Vagina (tissue), 2 donors: Measurements from ENCODE around the gene LHX5. TPM values are rescaled to one million over a fixed set of nuclear protein-coding genes. Genes with fewer than 3 reads are reported as not detected.

ENCODE experiments used
- DNase-seq, 2 donors: peaks; one replicate each; pipeline ENCODE4 v3.0.0-alpha.2; 2017; ENCODE audit errors: extremely low spot score in 2 of 2
- H3K27ac ChIP-seq: fragments of 200-600 bp; sonication (generic); one replicate; pipeline ENCODE4 v1.5.1; 2019
- H3K27me3 ChIP-seq: fragments of 200-600 bp; sonication (generic); one replicate; pipeline ENCODE4 v1.5.1; 2019
- H3K36me3 ChIP-seq, 2 donors: fragments of 200-600 bp; sonication (generic); one replicate each; pipeline ENCODE4 v1.5.1; 2017 to 2019
- H3K4me1 ChIP-seq: fragments of 200-600 bp; sonication (generic); one replicate; pipeline ENCODE4 v1.5.1; 2019
- H3K4me3 ChIP-seq, 2 donors: fragments of 200-600 bp; sonication (generic); 1 replicate in 1 of 2; 2 replicates in 1 of 2; pipeline ENCODE4 v1.5.1; 2016 to 2019
- H3K9me3 ChIP-seq: fragments of 200-600 bp; sonication (generic); one replicate; pipeline ENCODE4 v1.5.1; 2019
- POLR2A ChIP-seq, 2 donors: fragments of 450-650 bp; IDR thresholded peaks; one replicate each; pipeline ENCODE4 v1.6.1; 2017; ENCODE audit warnings: antibody characterized with exemption in 2 of 2, mild to moderate bottlenecking in 2 of 2, moderate library complexity in 2 of 2
- POLR2AphosphoS5 ChIP-seq, 2 donors: sonication (generic); formaldehyde crosslinking; IDR thresholded peaks; one replicate each; pipeline ENCODE4 v1.9.0; 2017; ENCODE audit warnings: antibody characterized with exemption in 2 of 2, mild to moderate bottlenecking in 2 of 2, low read depth in 1 of 2; ENCODE audit not compliant: insufficient read depth in 1 of 2
- intact Hi-C: fragments of 100-400 bp; cut with DNase I; formaldehyde crosslinking; loops from one replicate; pipeline ENCODE4 v1.15.1; 2023
- total RNA-seq: library from RNA; depleted of rRNA; stranded (reverse); fragments of >200 nt; gene quantifications from one replicate; pipeline ENCODE4 v1.2.3, GENCODE V29; 2016
- TF ChIP-seq, protein P1 (sequence below), 3 experiments: fragments of 450-650 bp in 2 of 3; fragments of 200-600 bp in 1 of 3; sonication (generic) in 1 of 3; IDR thresholded peaks; one replicate each; pipeline ENCODE4 v1.5.1; 2017 to 2019; ENCODE audit warnings: antibody characterized with exemption in 3 of 3, mild to moderate bottlenecking in 2 of 3, moderate library complexity in 2 of 3

LHX5 gene
- total RNA-seq, 1 donor from 2014 or later = not detected

DNA sequence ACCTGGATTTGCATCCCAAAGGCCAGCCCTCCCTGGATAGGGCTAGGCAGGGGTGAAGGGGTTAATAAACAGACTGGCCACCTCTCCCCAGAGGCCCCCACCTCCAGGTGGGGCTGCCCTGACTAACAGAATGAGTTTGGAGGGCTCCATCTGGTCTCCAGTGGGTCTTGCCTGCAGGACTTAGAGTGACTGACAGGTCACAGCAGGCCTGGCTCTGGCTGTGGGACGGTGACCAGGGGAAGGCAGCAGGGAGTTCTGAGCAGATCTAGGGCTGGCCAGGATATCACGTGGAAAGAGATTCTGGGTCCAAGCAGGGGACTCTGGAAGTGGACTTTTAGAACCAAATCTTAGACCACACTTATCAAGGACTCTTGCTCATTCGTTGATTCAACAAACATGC, 40.9 kb upstream of the LHX5 start:
- TF ChIP-seq POLR2A (IDR thresholded peaks at IDR 0.05) (no peak), POLR2AphosphoS5 (IDR thresholded peaks at IDR 0.05; ENCODE audit: insufficient read depth in 1 of 2, low read depth in 1 of 2) (no peak)
- TF ChIP-seq, protein P1, sequence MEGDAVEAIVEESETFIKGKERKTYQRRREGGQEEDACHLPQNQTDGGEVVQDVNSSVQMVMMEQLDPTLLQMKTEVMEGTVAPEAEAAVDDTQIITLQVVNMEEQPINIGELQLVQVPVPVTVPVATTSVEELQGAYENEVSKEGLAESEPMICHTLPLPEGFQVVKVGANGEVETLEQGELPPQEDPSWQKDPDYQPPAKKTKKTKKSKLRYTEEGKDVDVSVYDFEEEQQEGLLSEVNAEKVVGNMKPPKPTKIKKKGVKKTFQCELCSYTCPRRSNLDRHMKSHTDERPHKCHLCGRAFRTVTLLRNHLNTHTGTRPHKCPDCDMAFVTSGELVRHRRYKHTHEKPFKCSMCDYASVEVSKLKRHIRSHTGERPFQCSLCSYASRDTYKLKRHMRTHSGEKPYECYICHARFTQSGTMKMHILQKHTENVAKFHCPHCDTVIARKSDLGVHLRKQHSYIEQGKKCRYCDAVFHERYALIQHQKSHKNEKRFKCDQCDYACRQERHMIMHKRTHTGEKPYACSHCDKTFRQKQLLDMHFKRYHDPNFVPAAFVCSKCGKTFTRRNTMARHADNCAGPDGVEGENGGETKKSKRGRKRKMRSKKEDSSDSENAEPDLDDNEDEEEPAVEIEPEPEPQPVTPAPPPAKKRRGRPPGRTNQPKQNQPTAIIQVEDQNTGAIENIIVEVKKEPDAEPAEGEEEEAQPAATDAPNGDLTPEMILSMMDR (IDR thresholded peaks at IDR 0.05) = no peak
- H3K27me3 ChIP-seq = no peaks in the 10 kb centered on the region
- intact Hi-C loops = no loop called here

DNA sequence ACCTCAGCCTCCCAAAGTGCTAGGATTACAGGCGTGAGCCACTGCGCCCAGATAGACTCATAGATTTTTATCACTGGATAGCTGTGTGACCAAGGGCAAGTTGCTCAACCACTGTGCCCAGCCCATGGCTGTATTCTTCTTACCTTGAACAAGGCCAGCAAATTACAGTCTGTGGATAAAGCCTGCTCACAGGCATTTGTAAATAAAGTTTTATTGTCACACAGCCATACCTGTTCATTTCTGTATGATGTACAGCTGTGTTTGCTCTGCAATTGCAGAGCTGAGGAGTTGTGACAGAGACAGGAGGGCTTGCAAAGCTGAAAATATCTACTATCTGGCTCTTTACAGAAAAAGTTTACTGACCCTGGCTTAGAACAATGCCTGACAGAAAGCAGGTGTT, 35.2 kb upstream of the LHX5 start:
- H3K4me3 ChIP-seq = no peak overlapping the region
- H3K4me1 ChIP-seq = no peaks in the 10 kb centered on the region
- no peaks in the 10 kb centered on the region for H3K27me3 ChIP-seq
- TF ChIP-seq, protein P1 (IDR thresholded peaks at IDR 0.05) = no peak
- no peak for TF ChIP-seq POLR2A (IDR thresholded peaks at IDR 0.05)
- no peak for TF ChIP-seq POLR2AphosphoS5 (IDR thresholded peaks at IDR 0.05; ENCODE audit: insufficient read depth in 1 of 2, low read depth in 1 of 2)
- intact Hi-C loops = no loop called here
- DNase-seq = no peak
- no peak overlapping the region for H3K27ac ChIP-seq
- H3K9me3 ChIP-seq = no peaks in the 10 kb centered on the region
- no peaks in the 10 kb centered on the region for H3K36me3 ChIP-seq

More for the DNA sequence above, 40.9 kb upstream of the LHX5 start:
- Histone ChIP-seq H3K27ac (no peak overlapping the region), H3K36me3 (no peaks in the 10 kb centered on the region), H3K4me3 (no peak overlapping the region), H3K9me3 (no peaks in the 10 kb centered on the region), H3K4me1 (no peaks in the 10 kb centered on the region)
- DNase-seq = no peak

DNA sequence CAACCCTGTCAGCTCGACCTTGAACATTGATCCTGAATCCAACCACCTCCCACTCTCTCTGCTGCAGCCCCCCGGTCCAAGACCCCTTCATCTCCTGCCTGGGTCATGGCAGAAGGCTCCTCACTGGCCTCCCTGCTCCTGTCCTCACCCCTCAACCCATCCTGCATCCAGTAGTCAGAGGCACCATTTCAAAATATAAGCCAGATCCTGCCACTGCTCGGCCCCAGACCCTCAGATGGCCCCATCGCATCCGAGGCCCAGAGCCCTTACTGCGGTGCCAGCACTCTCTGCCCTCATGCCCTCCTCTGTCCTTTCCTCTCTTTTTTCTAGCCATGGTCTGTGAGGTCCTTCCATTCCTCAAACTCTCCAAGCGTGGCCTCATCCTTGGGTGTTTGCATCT, 34.3 kb upstream of the LHX5 start:
- H3K27ac ChIP-seq = no peak overlapping the region
- no peak for TF ChIP-seq POLR2A (IDR thresholded peaks at IDR 0.05)
- intact Hi-C loops = no loop called here
- no peaks in the 10 kb centered on the region for H3K36me3 ChIP-seq
- no peak overlapping the region for H3K4me3 ChIP-seq
- no peak for DNase-seq
- H3K4me1 ChIP-seq = no peaks in the 10 kb centered on the region
- no peaks in the 10 kb centered on the region for H3K9me3 ChIP-seq
- no peaks in the 10 kb centered on the region for H3K27me3 ChIP-seq

DNA sequence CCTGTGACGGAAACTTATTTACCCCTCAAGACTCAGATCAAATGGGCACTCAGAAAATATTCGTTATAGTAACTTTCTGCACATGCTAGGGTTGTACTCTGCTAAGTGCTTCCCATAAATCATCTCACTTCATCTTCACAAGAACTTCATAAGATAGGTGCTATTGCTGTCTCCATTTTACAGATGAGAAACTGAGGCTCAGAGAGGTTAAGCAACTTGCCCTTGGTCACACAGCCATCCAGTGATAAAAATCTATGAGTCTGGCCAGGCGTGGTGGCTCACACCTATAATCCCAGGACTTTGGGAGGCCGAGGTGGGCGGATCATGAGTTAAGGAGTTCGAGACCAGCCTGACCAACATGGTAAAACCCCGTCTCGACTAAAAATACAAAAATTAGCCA, 33.2 kb upstream of the LHX5 start:
- TF ChIP-seq POLR2A (IDR thresholded peaks at IDR 0.05) = no peak
- TF ChIP-seq POLR2AphosphoS5 (IDR thresholded peaks at IDR 0.05; ENCODE audit: insufficient read depth in 1 of 2, low read depth in 1 of 2) = no peak
- no peaks in the 10 kb centered on the region for H3K4me1 ChIP-seq
- DNase-seq = no peak
- intact Hi-C loops = no loop called here
- H3K27ac ChIP-seq = no peak overlapping the region
- no peak overlapping the region for H3K4me3 ChIP-seq
- no peaks in the 10 kb centered on the region for H3K9me3 ChIP-seq
- no peaks in the 10 kb centered on the region for H3K36me3 ChIP-seq
- H3K27me3 ChIP-seq = no peaks in the 10 kb centered on the region

DNA sequence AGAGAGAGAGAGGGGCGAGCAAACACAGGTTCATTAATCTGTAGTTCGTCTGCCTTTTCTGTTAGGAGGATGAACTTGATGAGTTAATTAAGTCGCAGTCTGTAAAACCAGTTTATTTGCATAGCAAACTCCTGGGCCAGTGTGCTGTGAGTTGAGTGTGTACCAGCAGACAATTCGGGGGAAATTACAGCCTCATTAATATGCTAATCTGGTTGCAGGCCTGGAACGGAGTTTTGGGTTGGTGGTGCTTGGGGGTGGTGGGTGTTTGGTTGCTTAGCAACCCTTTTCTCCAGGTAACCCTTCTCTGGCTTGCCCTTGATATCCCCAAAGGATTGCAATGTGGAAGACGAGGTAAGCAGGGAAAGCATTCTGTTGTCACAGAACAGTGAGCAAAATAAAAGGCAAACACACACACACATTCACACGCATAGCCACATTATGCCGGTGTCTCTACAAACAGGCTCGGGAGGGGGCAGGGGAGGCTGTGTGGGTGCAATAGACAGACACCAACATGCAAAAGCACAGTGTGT, 29.2 kb upstream of the LHX5 start:
- TF ChIP-seq POLR2A (IDR thresholded peaks at IDR 0.05) (no peak), POLR2AphosphoS5 (IDR thresholded peaks at IDR 0.05; ENCODE audit: insufficient read depth in 1 of 2, low read depth in 1 of 2) (no peak)
- TF ChIP-seq, protein P1 (IDR thresholded peaks at IDR 0.05) = no peak
- no peaks in the 10 kb centered on the region for H3K4me1 ChIP-seq
- H3K9me3 ChIP-seq = no peaks in the 10 kb centered on the region
- no peaks in the 10 kb centered on the region for H3K36me3 ChIP-seq
- H3K4me3 ChIP-seq = no peak overlapping the region
- DNase-seq = no peak
- no peaks in the 10 kb centered on the region for H3K27me3 ChIP-seq
- H3K27ac ChIP-seq = no peak overlapping the region
- intact Hi-C loops = no loop called here

DNA sequence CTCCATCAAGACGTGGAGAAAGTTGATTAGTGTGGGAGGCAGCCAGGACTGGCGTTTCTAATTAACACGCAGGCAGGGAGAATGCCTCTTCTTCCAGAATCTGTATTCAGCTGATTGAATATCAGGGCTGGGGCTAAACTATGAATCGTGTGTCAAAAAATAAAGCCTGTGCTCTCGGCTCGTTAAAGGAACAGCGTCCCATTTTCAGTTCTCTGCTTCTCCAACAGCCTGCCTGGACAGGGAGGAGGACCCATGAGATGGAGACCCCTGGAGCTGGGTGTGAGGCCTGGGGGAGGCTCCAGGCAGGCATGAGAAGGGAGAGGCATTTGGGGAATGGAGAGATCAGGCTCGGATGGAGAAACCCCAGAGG, 28.6 kb upstream of the LHX5 start:
- H3K36me3 ChIP-seq = no peaks in the 10 kb centered on the region
- H3K27me3 ChIP-seq = no peaks in the 10 kb centered on the region
- TF ChIP-seq, protein P1 (IDR thresholded peaks at IDR 0.05) = no peak
- TF ChIP-seq POLR2A (IDR thresholded peaks at IDR 0.05) (no peak), POLR2AphosphoS5 (IDR thresholded peaks at IDR 0.05; ENCODE audit: insufficient read depth in 1 of 2, low read depth in 1 of 2) (no peak)
- no peaks in the 10 kb centered on the region for H3K9me3 ChIP-seq
- intact Hi-C loops = no loop called here
- H3K4me3 ChIP-seq = no peak overlapping the region
- no peak overlapping the region for H3K27ac ChIP-seq
- no peaks in the 10 kb centered on the region for H3K4me1 ChIP-seq
- DNase-seq = no peak
